Nephron progenitor cell (in vitro differentiated cells): ENCODE results near the gene OR5T3.

ENCODE experiments used
- DNase-seq: peaks from one replicate; pipeline ENCODE4 v3.0.0; 2021
- H3K27ac Mint-ChIP-seq: 2 replicates; pipeline ENCODE4 v1.8.0; 2021; ENCODE audit warnings: mild to moderate bottlenecking, moderate library complexity, mixed read lengths
- H3K27me3 Mint-ChIP-seq: 2 replicates; pipeline ENCODE4 v1.8.0; 2021; ENCODE audit warnings: mild to moderate bottlenecking, low read depth, mixed read lengths; ENCODE audit not compliant: poor library complexity
- H3K36me3 Mint-ChIP-seq: 2 replicates; pipeline ENCODE4 v1.8.0; 2021; ENCODE audit warnings: low read depth, mixed read lengths
- H3K4me1 Mint-ChIP-seq: 2 replicates; pipeline ENCODE4 v1.8.0; 2021; ENCODE audit warnings: mixed read lengths
- H3K4me3 Mint-ChIP-seq: 2 replicates; pipeline ENCODE4 v1.8.0; 2021; ENCODE audit warnings: mild to moderate bottlenecking, moderate library complexity, mixed read lengths
- H3K9me3 Mint-ChIP-seq: 2 replicates; pipeline ENCODE4 v1.8.0; 2021; ENCODE audit warnings: mild to moderate bottlenecking, moderate library complexity, mixed read lengths
- TF ChIP-seq, protein P1 (sequence below): fragments of 200-600 bp; sonication (generic); IDR thresholded peaks from 2 replicates; pipeline ENCODE4 v1.5.0; 2021; ENCODE audit warnings: antibody characterized with exemption

OR5T3 gene

DNA sequence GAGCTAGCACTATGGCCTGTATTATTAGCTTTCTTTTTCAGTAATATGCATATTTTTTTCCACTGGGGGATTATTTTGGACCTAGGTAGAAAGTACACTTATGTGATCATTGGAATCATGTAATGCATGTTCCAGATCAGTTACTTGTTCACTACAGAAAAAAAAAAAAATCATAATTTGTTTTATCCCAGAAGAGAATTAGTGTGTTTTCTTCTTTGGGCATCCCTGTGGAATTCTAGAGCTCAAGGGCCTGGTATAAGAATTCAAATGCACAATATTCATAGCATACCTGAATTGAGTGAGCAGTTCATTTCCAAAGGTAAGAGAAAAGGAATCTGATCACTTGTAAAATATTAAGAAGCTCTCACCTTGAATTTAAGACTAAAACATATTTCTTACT, 21.8 kb downstream of the OR5T3 start, which contains the start of gene OR5T1:
Gene OR5T1 (plus strand): TSS at position 301 of the 400 bp plus-strand sequence. CDS start 1,485 bp downstream, outside the sequence.
- no peak within 1 kb of the TSS for H3K27ac Mint-ChIP-seq
- no peaks in the 10 kb centered on the region for H3K36me3 Mint-ChIP-seq
- no peaks in the 10 kb centered on the region for H3K9me3 Mint-ChIP-seq
- no peaks in the 10 kb centered on the region for H3K4me1 Mint-ChIP-seq
- no peak for DNase-seq
- TF ChIP-seq, protein P1, sequence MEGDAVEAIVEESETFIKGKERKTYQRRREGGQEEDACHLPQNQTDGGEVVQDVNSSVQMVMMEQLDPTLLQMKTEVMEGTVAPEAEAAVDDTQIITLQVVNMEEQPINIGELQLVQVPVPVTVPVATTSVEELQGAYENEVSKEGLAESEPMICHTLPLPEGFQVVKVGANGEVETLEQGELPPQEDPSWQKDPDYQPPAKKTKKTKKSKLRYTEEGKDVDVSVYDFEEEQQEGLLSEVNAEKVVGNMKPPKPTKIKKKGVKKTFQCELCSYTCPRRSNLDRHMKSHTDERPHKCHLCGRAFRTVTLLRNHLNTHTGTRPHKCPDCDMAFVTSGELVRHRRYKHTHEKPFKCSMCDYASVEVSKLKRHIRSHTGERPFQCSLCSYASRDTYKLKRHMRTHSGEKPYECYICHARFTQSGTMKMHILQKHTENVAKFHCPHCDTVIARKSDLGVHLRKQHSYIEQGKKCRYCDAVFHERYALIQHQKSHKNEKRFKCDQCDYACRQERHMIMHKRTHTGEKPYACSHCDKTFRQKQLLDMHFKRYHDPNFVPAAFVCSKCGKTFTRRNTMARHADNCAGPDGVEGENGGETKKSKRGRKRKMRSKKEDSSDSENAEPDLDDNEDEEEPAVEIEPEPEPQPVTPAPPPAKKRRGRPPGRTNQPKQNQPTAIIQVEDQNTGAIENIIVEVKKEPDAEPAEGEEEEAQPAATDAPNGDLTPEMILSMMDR: no peak
- no peak within 1 kb of the TSS for H3K4me3 Mint-ChIP-seq
- H3K27me3 Mint-ChIP-seq: no peaks in the 10 kb centered on the region

DNA sequence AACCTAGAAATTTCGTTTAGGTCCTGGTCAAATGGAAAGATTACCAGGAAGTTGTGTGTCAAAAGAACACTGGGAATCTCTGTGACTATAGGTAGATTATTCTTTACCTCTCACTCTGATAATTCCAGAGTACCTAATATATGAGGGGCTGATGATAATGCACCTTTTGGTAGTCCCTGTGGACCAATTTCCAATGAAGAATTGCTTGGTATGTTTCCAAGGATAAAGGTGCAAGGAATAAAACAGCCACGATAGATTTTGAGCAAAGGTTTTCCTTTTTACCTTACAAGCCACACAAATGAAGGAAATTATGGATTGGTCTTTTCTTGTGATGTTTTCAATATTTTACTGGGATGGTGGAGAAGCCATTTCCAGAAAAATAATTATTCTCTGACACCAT, 40.1 kb downstream of the OR5T3 start, which contains the start of gene OR8H1:
Gene OR8H1 (minus strand): TSS at position 101 of the 400 bp plus-strand sequence. CDS start 1,192 bp downstream, outside the sequence.
- Mint-ChIP-seq H3K4me3 (no peak within 1 kb of the TSS), H3K27ac (no peak within 1 kb of the TSS), H3K4me1 (no peaks in the 10 kb centered on the region), H3K9me3 (no peaks in the 10 kb centered on the region), H3K27me3 (peaks cover 3% of the 10 kb centered on the region), H3K36me3 (no peaks in the 10 kb centered on the region)
- DNase-seq: no peak
- TF ChIP-seq, protein P1: no peak

DNA sequence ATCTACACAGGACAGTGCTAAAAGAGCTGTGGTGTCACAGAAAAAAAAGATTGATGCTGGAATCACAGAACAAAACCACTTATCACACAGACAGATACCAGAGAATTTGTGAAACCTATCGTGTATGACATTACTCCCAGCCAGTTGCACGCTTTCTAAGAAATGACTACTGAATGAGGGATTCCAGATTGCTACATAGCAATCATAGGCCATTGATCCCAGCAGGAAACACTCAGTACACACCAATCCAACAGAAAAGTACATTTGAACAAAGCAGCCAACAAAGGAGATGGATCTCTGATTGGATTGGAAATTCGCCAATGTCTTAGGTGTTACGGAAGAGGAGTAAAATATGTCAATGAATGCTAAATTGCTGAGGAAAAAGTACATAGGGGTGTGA, 44.8 kb downstream of the OR5T3 start:
- Mint-ChIP-seq H3K27me3 (no peaks in the 10 kb centered on the region), H3K4me3 (no peak overlapping the region), H3K9me3 (no peaks in the 10 kb centered on the region), H3K27ac (no peak overlapping the region), H3K36me3 (no peaks in the 10 kb centered on the region), H3K4me1 (no peaks in the 10 kb centered on the region)
- TF ChIP-seq, protein P1: no peak
- DNase-seq: no peak
